ENCODE results near the gene JARID2. TPM values are rescaled to one million over a fixed set of nuclear protein-coding genes. Genes with fewer than 3 reads are reported as not detected.

Gene JARID2
- total and polyA plus RNA-seq, 10 of the 15 experiments (the other 5 are each of a cell fraction or from before 2014, with no cell fraction given), result 4.2 to 21.6 (median 11.7) TPM

- TF ChIP-seq ZNF687 (IDR thresholded peaks at IDR 0.05), result peak; percentile 62; the same call in 1 of the 2 replicates
- TF ChIP-seq POU2F2 (IDR thresholded peaks at IDR 0.05; ENCODE audit: borderline replicate concordance, low read depth, low read length), result peak; percentile 63; the same call in 1 of the 3 replicates
- no peak for TF ChIP-seq E2F4 (IDR thresholded peaks at IDR 0.05; ENCODE audit: low read depth, low read length)
- peak; percentile 69; the same call in 1 of the 2 replicates for TF ChIP-seq RELB (IDR thresholded peaks at IDR 0.05; ENCODE audit: low read depth)
- no peak for TF ChIP-seq RAD21 (IDR thresholded peaks at IDR 0.05; ENCODE audit: insufficient read depth, low read depth, low read length)
- 0 out of 2 replicates have a peak, but pooled peaks have one; percentile 66 for TF ChIP-seq WRNIP1 (IDR thresholded peaks at IDR 0.05; ENCODE audit: borderline replicate concordance, low read depth, low read length)
- TF ChIP-seq CEBPZ (IDR thresholded peaks at IDR 0.05; ENCODE audit: low read depth, low read length), result no peak
- TF ChIP-seq ZBTB4 (CRISPR knock-in tag; IDR thresholded peaks at IDR 0.05), result no peak
These were observed 53.7 kb downstream of the JARID2 start (continued) for GRCh38 chr6:15299430-15300131.
